Ishikawa (cell line): Measurements from ENCODE around the gene CHN2.

Source experiments
- CEBPB ChIP-seq: IDR thresholded peaks from 2 replicates; pipeline ENCODE4 v1.6.1; 2012
- CREB1 ChIP-seq: IDR thresholded peaks from 2 replicates; pipeline ENCODE4 v1.6.1; 2012; ENCODE audit warnings: low read depth
- EGR1 ChIP-seq: IDR thresholded peaks from 2 replicates; pipeline ENCODE4 v1.6.1; 2012
- EP300 ChIP-seq: IDR thresholded peaks from 2 replicates; pipeline ENCODE4 v1.6.1; 2012; ENCODE audit warnings: borderline replicate concordance
- FOXM1 ChIP-seq: IDR thresholded peaks from 2 replicates; pipeline ENCODE4 v1.6.1; 2012; ENCODE audit warnings: low read depth, borderline replicate concordance
- NFIC ChIP-seq: IDR thresholded peaks from 2 replicates; pipeline ENCODE4 v1.6.1; 2012
- RAD21 ChIP-seq: IDR thresholded peaks from 2 replicates; pipeline ENCODE4 v1.6.1; 2012; ENCODE audit warnings: low read depth
- TAF1 ChIP-seq: IDR thresholded peaks from 2 replicates; pipeline ENCODE4 v1.6.1; 2012; ENCODE audit warnings: low read depth, mild to moderate bottlenecking
- TCF12 ChIP-seq: IDR thresholded peaks from 2 replicates; pipeline ENCODE4 v1.6.1; 2012; ENCODE audit warnings: low read depth
- TEAD4 ChIP-seq: IDR thresholded peaks from 2 replicates; pipeline ENCODE4 v1.6.1; 2012
- YY1 ChIP-seq: IDR thresholded peaks from 2 replicates; pipeline ENCODE4 v1.6.1; 2012; ENCODE audit warnings: low read depth
- ZBTB7A ChIP-seq: IDR thresholded peaks from 2 replicates; pipeline ENCODE4 v1.6.1; 2012; ENCODE audit warnings: low read depth
- TF ChIP-seq, protein P1 (sequence below): IDR thresholded peaks from 2 replicates; pipeline ENCODE4 v1.6.1; 2012
- TF ChIP-seq, protein P2 (sequence below): IDR thresholded peaks from 2 replicates; pipeline ENCODE4 v1.6.1; 2012
- TF ChIP-seq, protein P3 (sequence below): IDR thresholded peaks from 2 replicates; pipeline ENCODE4 v1.6.1; 2012; ENCODE audit warnings: low read depth, mild to moderate bottlenecking

Gene CHN2

DNA sequence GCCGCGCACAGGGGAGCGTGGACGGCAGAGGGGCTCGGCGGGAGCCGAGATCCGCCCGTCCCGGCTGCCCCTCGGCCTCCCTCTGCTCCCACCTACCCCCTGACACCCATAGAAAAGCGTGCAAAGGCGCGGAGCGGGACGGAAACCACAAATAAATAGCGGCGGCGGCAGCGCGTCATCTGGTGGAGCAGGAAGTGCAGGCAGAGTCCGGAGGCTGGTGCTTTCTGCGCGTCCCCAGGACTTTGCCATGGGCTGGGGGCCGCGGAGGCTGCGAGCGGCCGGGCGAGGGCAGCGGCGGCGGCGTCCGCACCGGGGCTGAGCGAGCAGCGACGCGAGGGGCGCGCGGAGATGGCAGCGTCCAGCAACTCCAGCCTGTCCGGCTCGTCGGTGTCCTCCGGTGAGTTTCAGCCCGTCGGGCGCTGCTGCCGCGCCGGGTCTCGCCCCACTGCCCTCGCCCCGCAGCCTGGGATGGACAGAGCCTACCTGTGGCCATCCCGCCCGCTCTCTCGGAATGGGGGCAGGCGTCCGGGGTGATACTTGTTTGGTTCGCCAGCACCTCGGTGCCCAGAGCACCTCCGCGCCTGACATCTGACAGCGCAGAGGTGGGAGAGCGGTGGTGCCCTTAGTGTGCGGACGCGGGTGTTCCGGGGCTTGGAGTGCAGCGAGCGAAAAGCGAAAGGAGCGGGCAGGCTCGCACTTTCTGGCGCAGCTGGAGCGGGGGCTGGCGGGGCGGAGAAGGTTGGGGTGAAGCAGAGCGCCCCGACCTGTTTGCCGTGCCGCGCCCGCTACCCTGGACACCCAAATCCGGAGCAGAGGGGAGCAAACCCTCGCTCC is at the start of gene CHN2:
Gene CHN2, plus strand, starts transcription at position 182 of the 834 bp plus-strand sequence.
- TF ChIP-seq RAD21 (peak; percentile 14; the same call in 1 of the 2 replicates), TCF12 (peak; percentile 5; the same call in 1 of the 2 replicates)
- TF ChIP-seq, protein P1, sequence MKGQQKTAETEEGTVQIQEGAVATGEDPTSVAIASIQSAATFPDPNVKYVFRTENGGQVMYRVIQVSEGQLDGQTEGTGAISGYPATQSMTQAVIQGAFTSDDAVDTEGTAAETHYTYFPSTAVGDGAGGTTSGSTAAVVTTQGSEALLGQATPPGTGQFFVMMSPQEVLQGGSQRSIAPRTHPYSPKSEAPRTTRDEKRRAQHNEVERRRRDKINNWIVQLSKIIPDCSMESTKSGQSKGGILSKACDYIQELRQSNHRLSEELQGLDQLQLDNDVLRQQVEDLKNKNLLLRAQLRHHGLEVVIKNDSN, result no peak

DNA sequence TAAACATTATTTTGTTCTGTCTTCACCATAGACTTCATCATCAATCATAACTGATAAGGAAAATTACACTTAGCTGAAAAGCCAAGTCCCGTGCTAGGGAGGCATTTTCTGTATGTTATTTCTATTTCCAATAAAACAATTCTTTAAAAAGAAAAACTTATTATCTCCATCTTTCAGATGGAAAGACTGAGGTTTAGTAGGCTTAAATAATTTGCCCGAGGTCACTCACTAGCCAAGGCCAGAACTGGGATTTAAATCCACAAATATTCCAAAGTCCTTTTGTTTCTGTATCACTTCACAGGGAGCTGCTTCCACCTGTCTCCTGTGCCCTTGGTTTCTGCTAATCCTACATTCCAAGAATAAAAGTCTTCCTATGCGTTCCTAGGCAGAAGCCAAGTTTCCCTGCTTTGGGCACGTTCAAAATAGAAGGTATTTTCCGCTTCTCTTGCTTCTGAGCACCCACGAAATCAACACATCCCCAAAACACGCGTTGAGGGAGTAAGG is 49.0 kb upstream of the CHN2 start:
- no peak for TF ChIP-seq YY1
- TF ChIP-seq, protein P2, sequence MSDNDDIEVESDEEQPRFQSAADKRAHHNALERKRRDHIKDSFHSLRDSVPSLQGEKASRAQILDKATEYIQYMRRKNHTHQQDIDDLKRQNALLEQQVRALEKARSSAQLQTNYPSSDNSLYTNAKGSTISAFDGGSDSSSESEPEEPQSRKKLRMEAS, result no peak
- no peak for TF ChIP-seq NFIC
- TF ChIP-seq TEAD4, result no peak
- TF ChIP-seq EGR1, result no peak
- TF ChIP-seq CEBPB, result no peak
- TF ChIP-seq ZBTB7A, result no peak
- no peak for TF ChIP-seq TCF12
- TF ChIP-seq, protein P1, result no peak

DNA sequence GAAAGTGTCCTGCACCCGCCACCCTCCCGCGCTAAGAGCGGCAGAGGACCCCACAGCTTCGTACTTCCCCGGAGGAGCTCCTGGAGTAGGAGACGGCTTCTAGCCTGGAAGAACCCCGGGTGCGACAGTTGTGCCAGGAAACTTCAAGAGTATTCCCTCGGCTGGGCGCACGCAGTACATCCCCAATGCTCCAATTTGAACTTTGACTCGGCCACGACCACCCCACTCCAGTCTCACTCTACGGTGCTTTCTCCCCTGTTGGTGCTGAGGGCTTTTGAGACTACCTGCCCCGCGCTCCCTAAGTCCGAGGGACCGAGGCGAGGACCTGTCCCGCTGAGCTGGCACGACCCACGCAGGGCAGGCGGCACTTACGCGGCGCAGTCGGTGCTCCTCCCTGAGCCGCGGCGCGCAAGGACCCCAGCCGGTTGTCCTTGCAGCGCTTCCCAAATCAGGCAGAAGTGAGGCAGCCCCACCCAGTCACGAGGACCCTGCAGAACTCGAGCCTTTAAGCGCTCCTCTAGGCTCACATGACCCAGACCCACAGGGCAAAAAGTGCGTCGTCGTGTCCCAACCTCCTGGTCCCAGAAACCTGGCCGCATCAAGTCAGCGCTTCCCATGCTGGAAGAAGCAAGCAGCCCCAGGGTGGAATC is 48.4 kb upstream of the CHN2 start, which contains the start of gene CPVL:
Gene CPVL, minus strand, starts transcription at position 481 of the 650 bp plus-strand sequence. CDS start 25,476 bp downstream, outside the sequence.
- no peak for TF ChIP-seq FOXM1
- no peak for TF ChIP-seq EGR1
- no peak for TF ChIP-seq NFIC
- no peak for TF ChIP-seq ZBTB7A
- TF ChIP-seq CREB1, result no peak
- TF ChIP-seq, protein P3, sequence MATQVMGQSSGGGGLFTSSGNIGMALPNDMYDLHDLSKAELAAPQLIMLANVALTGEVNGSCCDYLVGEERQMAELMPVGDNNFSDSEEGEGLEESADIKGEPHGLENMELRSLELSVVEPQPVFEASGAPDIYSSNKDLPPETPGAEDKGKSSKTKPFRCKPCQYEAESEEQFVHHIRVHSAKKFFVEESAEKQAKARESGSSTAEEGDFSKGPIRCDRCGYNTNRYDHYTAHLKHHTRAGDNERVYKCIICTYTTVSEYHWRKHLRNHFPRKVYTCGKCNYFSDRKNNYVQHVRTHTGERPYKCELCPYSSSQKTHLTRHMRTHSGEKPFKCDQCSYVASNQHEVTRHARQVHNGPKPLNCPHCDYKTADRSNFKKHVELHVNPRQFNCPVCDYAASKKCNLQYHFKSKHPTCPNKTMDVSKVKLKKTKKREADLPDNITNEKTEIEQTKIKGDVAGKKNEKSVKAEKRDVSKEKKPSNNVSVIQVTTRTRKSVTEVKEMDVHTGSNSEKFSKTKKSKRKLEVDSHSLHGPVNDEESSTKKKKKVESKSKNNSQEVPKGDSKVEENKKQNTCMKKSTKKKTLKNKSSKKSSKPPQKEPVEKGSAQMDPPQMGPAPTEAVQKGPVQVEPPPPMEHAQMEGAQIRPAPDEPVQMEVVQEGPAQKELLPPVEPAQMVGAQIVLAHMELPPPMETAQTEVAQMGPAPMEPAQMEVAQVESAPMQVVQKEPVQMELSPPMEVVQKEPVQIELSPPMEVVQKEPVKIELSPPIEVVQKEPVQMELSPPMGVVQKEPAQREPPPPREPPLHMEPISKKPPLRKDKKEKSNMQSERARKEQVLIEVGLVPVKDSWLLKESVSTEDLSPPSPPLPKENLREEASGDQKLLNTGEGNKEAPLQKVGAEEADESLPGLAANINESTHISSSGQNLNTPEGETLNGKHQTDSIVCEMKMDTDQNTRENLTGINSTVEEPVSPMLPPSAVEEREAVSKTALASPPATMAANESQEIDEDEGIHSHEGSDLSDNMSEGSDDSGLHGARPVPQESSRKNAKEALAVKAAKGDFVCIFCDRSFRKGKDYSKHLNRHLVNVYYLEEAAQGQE, result no peak
- TF ChIP-seq, protein P1, result no peak
- TF ChIP-seq TEAD4, result no peak
- TF ChIP-seq TCF12, result no peak
- TF ChIP-seq EP300, result no peak
- TF ChIP-seq RAD21, result no peak

DNA sequence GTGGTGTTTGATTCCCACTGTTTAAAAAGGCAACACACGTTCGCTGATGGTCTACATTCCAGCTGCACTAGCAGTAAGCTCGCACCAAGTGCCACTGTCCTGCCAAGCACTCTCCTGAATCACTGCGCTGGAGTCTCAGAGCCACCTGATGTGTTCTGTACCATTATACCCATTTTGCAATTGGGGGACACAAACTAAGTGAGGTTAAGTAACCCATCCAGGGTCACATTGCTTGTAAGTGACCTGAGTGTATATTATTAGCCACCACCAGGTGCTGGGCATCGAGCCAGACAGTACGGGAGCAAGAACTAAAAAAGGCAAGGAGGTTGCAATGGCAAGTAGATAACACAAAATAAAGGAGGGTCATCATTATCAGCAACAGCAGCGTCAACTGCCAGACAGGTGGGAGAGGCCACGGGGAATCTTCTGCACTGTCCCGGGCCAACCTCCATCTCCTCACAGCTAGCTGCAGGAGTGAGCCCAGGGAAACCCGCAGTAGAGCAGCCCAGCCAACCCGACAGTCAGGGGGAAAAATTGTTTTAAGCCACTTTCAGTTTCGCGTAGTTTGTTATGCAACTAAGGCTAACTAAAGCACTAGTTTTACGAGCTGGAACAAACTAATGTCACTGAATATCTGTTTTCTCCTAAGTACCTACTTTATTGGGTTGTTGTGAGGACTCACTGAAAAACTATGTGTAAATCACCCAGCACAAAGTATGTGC is 47.5 kb upstream of the CHN2 start:
- TF ChIP-seq TAF1 (no peak), YY1 (no peak), FOXM1 (no peak), CEBPB (no peak), RAD21 (no peak), TEAD4 (no peak), NFIC (no peak), TCF12 (no peak), ZBTB7A (no peak), EP300 (no peak), CREB1 (no peak)
- TF ChIP-seq, protein P2, result no peak
- TF ChIP-seq, protein P1, result no peak
- TF ChIP-seq, protein P3, result no peak
